ENCODE measurements around the gene PRKAG2.

Gene PRKAG2

DNA sequence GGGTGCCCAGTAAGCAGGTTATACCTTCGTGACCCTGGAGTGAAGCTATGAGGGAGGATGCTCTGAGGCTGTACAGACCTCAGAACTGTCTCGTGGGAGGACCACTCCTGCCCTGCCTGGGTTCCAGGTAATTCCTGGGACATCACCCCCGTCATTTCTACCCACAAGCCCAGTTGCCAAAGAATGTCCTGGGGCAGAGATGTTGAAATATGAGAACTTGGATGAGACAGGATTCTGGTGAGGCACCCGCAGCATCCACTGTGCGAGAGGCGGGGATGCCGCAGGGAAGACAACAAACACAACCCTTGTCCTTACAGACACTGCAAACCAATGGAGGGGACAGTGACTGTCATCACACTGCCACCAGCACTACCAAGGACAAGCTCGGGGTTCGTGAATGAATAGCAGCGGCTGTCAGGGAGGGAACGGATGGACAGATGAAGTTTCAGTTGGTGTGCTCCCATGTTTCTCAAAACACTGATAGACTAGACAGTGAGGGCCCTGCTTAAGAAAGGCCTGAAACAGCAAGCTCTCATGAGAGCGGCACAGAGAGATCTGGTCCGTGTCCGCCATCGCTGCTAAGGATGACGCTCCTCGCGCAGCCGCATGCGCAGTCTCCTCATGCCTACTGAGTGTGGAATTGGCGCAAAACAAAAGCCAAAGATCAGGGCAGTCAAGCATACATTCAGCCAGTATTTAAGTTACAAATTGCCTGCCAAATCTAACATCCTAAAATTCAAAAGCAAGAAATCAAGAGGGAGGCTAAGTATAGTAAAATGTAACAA is 275.2 kb downstream of the PRKAG2 start:
- DNase-seq, result no peak

DNA sequence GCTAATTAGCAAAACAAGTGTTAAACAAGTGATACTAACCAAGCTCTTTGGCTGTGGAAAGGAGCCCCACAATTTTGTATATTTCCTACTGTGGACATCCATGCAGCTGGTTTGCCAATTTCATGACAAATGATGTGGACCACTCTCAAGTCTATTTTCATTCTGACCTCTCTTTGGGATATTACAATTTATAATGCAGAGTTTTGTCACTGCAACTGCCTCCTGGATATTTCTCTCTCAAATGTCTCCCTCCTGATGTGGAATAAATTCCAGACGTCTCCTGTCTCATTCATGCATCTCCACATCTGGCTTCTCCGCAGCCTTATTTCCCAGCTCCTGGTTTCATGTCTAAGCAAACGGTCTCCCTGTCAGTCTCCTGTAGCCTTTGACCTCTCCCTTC is 276.6 kb downstream of the PRKAG2 start:
- no peak for DNase-seq

DNA sequence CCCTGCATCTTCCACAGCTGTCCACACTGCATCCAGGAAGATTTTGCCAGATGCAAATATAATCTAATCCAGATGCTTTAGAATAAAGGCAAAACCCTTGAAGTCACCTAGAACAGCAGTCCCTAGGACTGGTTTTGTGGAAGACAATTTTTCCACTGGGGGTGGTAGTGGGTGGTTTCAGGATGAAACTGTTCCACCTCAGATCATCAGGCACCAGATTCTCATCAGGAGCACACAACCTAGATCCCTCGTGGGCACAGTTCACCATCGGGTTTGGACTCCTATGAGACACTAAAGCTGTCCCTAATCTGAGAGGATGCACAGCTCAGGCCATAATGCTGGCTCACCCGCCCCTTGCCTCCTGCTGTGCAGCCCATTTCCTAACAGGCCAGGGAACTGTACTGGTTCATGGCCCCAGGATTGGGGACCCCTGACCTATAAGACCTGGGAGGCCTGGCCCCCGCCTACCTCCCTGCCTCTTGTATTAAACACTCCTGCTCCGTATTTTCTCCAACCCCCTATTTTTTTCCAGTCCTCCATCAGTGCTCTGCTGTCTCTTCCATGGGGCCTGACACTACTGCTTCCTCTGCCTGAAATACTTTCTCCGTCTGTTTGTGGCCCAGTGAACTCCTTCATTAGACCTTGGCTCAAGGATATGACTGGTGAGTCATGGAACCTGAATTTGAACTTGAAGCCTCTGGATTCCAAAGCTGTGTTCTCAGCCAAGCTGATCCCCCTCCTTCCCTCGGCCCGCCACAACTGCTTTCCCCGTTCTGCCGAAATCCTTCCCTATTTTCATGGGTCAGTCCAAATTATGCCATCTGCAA is 277.3 kb downstream of the PRKAG2 start:
- DNase-seq, result no peak

DNA sequence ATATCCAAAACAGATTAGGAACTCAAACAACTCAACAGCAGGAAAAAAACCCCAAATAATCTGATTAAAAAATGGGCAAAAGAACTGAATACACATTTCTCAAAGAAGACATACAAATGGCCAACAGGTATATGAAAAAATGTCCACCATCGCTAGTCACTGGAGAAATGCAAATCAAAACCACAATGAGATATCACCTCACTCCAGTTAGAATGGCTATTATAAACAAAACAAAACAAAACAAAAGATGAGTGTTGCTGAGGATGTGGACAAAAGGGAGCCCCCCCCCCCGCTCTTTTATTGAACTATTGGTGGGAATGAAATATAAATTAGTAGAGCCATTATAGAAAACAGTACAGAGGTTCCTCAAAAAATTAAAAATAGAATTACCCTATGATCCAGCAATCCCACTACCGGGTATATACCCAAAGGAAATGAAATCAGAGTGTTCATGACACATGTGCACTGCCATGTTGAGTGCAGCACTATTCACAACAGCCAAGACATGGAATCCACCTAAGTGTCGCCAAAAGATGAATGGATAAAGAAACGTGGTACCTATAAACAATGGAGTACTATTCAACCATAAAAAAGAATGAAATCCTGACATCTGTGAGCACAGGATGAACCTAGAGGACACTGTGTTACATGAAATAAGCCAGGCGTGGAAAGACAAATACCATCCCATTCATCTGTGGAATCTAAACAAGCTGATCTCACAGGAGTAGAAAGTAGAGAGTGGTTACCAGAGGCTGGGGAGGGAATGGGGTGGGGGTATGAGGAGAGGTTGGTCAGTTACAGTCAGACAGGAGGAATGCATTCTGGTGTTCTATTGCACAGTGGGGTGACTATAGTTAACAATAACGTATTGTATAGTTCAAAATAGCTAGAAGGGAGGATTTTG is 279.1 kb downstream of the PRKAG2 start:
- peak; percentile 16 for DNase-seq

DNA sequence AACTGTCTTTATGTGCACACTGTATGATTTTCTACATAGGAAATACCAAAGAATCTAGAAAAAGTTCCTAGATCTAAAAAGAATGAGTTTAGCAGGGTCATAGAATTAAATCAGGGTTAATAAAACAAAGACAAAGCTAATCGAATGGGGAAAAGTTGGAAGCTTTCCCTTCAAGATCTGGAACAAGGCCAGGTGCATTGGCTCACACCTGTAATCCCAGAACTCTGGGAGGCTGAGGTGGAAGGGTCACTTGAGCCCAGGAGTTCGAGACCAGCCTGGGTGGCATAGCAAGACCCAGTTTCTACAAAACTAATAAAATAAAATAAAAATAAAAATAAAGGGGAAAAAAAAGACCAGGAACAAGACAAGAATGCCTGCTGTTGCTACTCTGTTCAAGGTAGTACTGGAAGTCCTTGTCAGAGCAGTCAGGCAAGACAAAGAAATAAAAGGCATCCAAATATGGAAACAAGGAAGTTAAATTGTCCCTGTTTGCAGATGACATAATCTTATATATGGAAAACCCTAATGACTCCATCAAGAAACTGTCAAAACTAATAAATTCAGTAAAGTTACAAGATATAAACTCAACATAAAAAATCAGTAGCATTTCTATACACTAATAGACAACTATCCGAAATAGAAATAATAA is 281.1 kb downstream of the PRKAG2 start:
- peak; percentile 23 for DNase-seq

DNA sequence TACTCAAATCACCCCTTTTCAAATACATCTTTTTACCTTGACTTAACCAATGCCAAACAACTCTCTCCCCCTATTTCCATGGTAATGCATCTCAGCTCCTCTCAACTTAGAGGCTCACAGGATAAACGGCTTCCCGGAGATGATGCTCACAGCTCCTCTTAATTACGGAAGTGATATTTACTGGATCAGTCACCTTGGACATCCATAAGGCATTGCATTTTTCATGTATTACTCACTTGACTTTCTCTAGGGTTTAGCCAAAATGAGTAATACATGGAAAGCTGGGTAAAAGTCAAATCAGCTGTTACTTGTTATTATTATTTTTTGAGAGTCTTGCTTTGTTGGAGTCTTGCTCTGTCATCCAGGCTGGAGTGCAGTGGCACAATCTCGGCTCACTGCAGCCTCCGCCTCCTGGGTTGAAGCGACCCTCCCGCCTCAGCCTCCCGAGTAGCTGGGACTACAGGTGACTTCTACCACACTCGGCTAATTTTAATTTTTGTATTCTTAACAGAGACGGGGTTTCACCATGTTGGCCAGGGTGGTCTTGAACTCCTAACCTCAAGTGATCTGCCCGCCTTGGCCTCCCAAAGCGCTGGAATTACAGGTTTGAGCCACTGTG is 283.9 kb downstream of the PRKAG2 start:
- no peak for DNase-seq

DNA sequence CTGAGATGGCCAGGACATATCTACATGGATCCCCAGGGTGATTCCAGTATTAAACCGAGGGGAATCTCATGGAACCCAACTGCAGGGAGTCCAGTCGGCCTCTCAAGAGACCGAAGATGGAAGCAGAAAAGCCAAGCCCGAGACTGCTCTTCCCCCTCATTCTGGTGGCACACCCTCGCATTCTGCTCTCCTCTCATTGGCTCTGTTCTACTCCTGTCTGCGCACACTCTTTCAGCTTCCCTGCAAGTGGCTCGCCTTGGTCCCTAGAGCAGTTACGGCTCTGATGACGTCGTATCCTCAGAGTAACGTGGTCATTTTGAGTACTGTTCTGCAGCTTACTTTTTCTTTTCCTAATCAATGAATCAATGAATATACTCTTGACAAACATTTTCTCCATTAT is 284.6 kb downstream of the PRKAG2 start:
- no peak for DNase-seq

DNA sequence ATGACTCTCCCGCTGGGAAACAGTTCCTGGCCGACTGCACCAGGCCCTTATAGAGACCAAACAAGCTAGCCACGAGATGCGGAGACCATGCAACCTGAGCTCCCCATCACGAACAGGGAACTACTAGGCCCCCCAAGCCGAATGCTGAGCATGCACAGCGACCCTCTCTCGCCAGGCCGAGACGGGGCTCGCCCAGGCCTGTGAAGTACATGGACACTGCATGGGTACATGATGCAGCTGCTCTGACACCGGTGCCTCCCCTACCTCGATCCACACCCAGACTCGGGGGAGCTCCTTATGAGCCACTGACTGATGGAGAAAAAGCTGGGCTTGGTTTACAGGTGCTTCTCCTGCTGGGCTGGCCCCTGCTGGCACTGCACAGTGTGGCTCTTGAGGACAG is 285.0 kb downstream of the PRKAG2 start:
- no peak for DNase-seq

DNA sequence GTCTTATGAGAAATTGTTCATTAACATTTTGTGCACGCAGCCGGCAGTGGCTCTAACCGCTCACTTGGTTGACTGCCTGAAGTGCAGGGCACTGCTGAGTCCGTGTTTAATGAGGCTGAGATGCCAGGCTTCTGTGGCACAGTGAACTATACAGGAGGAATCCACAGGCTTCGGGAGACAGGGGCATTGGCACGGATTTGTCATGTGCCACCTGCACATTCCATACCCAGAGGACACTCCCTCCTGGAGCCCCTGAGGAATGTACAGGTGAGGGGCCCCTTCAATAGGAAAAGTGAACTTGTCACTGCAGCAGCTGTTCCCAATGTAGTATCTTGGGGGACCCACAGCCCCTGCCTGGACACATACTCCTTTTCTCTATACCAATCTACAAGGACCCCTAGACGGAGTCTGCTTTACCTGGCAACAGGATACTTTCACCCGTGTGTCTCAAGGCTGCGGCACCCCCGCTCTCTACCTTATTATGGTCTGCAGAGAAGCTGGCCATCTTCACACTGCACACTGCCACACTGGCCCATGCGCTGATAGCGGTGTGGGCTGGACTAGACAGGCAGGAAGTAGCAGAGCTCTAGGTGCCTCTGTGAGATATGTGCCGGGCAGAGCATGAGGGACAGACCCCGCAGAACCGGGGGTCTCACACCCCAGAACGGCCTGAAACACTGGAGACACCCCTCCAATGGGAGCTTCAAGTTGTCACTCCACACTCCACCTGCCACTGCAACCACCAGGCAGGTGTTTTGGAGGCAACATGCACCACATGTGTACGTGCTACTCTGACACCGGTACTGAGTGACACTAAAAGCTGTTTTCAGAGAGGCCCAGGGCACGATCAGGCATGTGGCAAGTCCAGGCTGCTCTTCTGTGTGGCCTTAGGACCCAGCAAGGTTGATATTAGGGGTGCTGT is 285.8 kb downstream of the PRKAG2 start:
- DNase-seq, result no peak

DNA sequence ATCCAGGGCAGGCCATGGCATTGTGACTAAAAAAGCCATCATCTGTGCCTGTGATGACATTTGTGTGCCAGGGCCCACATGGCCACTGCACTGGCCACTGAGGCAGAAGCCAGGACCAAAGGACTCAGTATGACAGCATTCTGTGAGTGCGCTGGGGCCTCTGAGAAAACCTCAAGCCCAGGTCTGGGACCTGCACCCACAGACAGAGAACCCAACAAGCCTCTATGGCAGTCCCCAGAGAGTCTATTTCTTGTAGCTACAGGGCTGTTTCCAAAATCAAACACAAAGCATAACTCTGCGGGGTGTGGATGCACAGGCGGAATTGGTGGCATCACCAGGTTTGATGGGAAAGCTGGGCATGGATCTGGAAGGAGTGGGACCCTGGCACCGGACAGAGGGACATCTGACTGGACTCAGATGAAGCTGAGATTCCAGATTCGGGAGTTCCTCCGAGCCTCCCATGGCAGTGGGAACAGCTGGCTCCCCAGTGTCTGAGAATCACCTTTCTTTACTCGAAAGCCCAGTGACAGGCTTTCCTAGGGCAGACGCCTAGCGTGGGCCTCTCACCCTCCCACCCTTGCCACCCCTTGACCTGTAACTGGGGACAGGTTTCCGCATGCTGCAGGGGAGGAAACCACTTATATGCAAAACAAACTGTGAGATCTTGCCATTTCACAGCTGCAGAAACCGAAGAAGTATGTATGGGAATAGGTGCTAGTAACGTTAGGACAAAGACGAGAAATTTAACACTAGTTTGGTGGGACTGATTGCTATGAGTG is 286.7 kb downstream of the PRKAG2 start:
- DNase-seq, result no peak

DNA sequence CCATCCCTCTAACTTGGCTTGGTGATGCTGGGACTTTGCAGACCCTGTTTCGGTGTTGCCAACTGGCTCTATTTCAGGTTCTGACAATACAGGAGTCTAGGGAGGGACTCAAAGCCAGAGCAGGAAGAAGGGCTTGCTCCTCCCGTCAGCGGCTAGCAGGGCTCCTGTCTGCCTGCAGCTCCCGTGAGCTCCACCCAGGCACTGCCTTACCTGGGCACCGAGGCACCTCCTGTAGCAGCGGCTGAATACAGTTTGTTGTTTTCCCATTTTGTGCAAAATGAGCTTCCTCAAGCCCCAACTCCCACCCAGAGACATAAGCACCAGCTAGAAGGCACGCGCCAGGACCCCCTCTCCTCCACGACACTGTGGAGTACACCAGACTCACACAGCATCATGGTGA is 287.9 kb downstream of the PRKAG2 start:
- no peak for DNase-seq

DNA sequence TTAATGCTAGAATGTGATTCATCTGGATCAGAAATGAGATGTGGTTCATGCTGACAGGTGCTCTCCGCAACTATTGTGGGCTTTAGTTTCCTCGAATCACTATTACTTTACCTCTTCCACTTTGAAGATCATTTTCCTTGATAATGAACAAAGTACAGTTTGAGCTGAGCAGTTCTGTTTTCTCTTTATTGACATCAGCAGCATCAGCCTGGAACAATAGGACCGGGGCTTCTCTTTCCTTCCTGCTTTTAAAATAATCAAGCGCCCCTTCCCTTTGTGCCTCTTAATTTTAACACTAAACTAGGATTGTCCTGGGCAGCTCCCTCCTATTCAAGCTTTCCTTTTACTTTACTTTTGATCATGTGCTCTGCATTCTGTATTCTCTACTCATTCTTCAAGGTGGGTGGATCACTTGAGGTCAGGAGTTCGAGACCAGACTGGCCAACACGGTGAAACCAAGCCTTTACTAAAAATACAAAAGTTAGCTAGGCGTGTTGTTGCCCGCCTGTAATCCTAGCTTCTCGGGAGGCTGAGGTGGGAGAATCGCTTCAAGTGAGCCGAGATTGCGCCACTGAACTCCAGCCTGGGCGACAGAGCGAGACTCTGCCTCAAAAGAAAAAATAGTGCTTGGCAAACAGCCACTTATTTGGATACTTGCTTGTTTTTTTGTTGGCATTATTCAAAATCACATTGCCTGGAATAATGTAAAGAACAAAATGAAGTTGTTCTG is 290.2 kb downstream of the PRKAG2 start:
- DNase-seq, result no peak

DNA sequence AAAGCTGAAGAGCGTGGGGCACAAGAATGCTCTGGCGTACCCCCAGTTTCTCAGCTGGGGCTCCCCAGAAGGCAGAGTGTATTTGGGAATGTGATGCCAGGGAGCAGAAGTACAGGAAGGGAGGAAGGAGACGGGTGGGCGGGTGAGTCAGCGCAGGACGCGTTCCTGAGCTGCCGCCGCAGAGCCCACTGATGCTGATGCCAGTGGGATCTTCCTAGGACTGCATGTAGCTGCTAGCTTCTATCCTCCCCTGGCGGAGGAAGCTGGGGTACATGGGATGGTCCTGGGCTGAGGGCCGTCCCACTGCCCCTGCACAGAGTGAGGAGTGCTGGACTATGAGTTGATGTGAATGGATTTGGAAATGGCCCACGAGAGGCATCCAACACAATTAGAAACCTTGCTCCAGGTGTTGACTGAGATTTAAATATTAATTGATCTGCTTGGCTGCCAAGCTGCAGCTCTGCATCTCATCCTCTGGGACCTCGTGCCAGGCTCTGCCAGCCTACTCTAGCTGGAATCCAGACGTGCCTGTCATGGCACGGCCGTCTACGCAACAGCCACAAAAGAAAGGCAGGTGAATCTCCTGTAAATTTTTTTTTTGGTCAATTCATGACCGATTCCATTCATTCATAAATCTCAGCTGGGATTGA is 291.0 kb downstream of the PRKAG2 start:
- no peak for DNase-seq

DNA sequence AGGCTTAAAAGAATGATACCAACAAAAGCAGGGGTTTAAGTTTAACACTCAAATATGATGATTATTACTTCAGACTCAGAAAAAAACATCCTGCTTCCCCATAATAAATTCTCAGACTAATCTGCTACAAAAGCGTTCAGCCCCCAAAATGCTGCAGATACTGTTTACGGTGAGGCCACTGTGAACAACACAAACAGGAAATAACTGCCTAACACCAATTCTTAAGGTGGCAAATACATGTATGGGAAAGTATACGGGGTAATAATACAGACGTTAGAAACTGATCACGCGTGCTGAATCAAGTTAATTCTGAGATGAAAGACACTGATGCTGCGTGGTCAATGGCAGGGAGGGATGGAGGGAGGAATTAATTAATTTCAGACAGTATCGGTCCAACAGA is 295.2 kb downstream of the PRKAG2 start:
- no peak for DNase-seq

DNA sequence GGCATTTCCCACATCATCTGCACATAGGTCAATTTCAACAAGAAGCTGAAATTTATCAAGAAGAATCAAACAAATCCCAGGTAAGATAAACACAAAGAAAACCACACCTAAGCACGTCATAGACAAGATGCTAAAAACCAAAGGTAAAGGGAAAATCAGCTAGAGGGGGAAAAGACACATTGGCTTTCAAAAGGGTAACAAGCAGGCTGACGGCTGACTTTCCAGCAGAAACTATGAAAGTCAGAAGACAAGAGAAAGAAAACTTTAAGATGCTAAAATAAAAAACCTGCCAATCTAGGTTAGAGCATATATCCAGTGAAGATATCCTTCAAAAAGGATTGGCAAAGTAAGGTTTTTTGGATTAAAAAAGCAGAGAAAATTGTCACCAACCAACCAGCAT is 297.3 kb downstream of the PRKAG2 start:
- no peak for DNase-seq

DNA sequence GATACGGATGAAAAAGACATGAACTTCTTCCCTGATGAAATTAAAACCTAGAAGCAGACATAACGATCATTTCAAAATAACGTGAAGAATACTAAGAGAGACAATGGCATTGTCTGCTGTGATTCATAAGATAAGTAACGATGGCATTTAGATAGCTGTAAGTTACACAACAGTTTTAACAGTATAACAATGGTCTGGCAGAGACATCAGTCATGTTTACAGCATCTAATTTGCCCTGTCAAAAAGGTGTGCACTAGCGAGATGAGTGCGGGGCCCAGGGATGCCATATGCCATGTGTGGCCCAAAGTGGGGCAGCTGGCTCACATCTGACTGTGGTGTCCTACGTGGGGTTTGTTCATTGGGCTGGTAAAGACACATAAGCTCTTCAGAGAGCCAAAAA is 301.5 kb downstream of the PRKAG2 start:
- no peak for DNase-seq

DNA sequence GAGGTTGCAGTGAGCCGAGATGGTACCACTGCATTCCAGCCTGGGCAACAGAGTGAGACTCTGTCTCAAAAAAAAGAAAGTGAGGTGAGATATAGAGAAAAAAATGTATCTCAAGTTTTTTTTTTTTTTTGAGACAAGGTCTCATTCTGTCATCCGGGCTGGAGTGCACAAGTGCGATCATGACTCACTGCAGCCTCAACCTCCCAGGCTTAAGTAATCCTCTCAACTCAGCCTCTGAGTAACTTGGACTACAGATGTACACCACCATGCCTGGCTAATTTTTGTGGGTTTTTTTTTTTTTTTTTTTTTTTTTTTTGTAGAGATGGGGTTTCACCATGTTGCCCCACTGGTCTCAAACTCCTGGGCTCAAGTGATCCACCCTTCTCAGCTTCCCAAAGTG is 303.9 kb downstream of the PRKAG2 start:
- peak; percentile 64 for DNase-seq

DNA sequence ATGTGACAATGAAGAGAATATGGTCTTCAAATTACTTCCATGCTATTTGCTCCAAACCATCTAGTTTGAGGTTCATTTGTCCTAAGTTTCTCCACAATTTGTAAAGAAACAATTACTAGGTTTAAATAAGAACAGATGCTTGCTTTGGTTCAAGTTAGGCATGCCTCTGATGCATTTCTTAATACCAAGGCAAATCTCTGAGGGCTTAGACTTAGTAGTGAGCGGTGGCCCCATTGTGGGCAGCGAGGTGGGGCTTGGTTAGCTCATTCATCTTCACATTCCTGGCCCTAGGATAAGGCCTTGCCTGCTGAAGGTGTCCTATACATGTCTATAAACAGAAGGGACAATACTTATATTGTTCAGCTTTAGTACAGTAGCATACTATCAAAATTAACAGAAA is 304.8 kb downstream of the PRKAG2 start:
- no peak for DNase-seq

DNA sequence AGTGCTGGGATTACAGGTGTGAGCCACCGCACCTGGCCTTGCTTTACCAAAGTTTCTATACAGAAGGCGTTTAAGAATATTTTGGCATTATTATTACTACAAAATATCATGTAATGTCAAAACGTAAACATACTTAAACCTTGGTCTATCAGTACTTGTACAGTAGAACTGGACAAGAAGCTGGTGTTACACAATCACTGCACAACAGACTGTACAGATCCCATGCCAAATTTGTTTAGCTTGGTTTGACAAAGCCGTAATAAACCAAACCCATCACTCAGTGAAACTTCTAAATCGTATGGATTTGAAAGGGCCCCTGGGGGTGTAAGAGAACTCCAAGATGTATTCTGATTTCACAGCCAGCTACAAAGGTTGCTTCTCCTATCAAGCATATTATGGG is 305.4 kb downstream of the PRKAG2 start:
- DNase-seq, result no peak

Measured in suppressor macrophage treated with lipopolysaccharide for 4 hours (primary cell).